ENCODE measurements around the gene PHLDB3. TPM values are rescaled to one million over a fixed set of nuclear protein-coding genes. Genes with fewer than 3 reads are reported as not detected.

PHLDB3 gene
- polyA plus RNA-seq, 1 of the 3 experiments (the other 2 are of a cell fraction) = 15.6 TPM

GRCh38 chr19:43463381-43464133 lies 41.0 kb downstream of the PHLDB3 start:
- ChIA-PET POLR2A (interaction anchor here (1.3 to 1.4 kb wide), 2 partner anchors 11 to 65 kb away, joined by 3 to 5 read pairs; no protein-coding TSS in a partner anchor), CTCF (interaction anchor here (0.7 to 3.0 kb wide), 8 partner anchors 11 to 72 kb away, joined by 3 to 16 read pairs (median 5); partner anchors contain the start of gene PHLDB3)
- Histone ChIP-seq H3K9me2 (no peaks in the 10 kb centered on the region), H3K27me3 (ENCODE audit: insufficient read depth) (no peaks in the 10 kb centered on the region), H3K9ac (peak overlapping the region; percentile 21), H3K36me3 (replicated peaks in 1 of 2; ENCODE audit: control insufficient read depth in 1 of 2, insufficient read depth in 2 of 2, low read length in 1 of 2) (no peaks in the 10 kb centered on the region), H3F3A (replicated peaks; ENCODE audit: insufficient read depth) (peaks cover 8% of the 10 kb centered on the region), H3K27ac (ENCODE audit: low read depth in 2 of 2, low read length in 1 of 2) (peak overlapping the region; percentile 61 to 67; a peak in 3 of 4 replicates), H4K20me1 (ENCODE audit: insufficient read depth) (no peaks in the 10 kb centered on the region), H2AFZ (ENCODE audit: low read depth) (peak overlapping the region; percentile 97), H3K4me1 (ENCODE audit: control insufficient read depth in 1 of 2, insufficient read depth in 2 of 2, low read depth in 1 of 2, low read length in 1 of 2) (peaks cover 0 to 10% of the 10 kb centered on the region in 2 experiments; a peak in 1 of 4 replicates), H3K4me2 (peak overlapping the region; percentile 90), H3K79me2 (ENCODE audit: insufficient read depth) (no peaks in the 10 kb centered on the region), H3K4me3 (ENCODE audit: low read depth in 2 of 2, low read length in 1 of 2) (peak overlapping the region; percentile 65 to 88), H3K9me3 (no peaks in the 10 kb centered on the region)
- TF ChIP-seq MXI1 (IDR thresholded peaks at IDR 0.05; ENCODE audit: low read depth, low read length) (peak; percentile 42; the same call in 1 of the 2 replicates), PBX3 (IDR thresholded peaks at IDR 0.05) (peak; percentile 63), YY1 (IDR thresholded peaks at IDR 0.05; ENCODE audit: low read depth) (no peak), TCF12 (IDR thresholded peaks at IDR 0.05) (no peak), NRF1 (IDR thresholded peaks at IDR 0.05; ENCODE audit: low read depth, low read length) (peak; percentile 50; the same call in 1 of the 2 replicates), SIN3A (IDR thresholded peaks at IDR 0.05; ENCODE audit: borderline replicate concordance, low read depth, low read length) (peak; percentile 21; the same call in 1 of the 2 replicates), IRF3 (IDR thresholded peaks at IDR 0.05; ENCODE audit: low read depth, low read length) (no peak)
- DNase-seq = peak; percentile 98
- WGBS (ENCODE audit: low lambda C conversion rate) = under 1% methylated on average over 47 of the region's 57 CpGs

GRCh38 chr19:43462785-43463380 lies 41.7 kb downstream of the PHLDB3 start:
- Histone ChIP-seq H3K27me3 (ENCODE audit: insufficient read depth) (no peaks in the 10 kb centered on the region), H3K4me3 (ENCODE audit: low read depth in 2 of 2, low read length in 1 of 2) (peak overlapping the region; percentile 65 to 88), H2AFZ (ENCODE audit: low read depth) (peak overlapping the region; percentile 92), H3K9me3 (no peaks in the 10 kb centered on the region), H3K9me2 (no peaks in the 10 kb centered on the region), H4K20me1 (ENCODE audit: insufficient read depth) (no peaks in the 10 kb centered on the region), H3K27ac (ENCODE audit: low read depth in 2 of 2, low read length in 1 of 2) (no peak overlapping the region), H3K9ac (no peak overlapping the region), H3K79me2 (ENCODE audit: insufficient read depth) (no peaks in the 10 kb centered on the region), H3K4me1 (ENCODE audit: control insufficient read depth in 1 of 2, insufficient read depth in 2 of 2, low read depth in 1 of 2, low read length in 1 of 2) (peaks cover 1 to 10% of the 10 kb centered on the region in 2 experiments; a peak in 2 of 4 replicates), H3K4me2 (peak overlapping the region; percentile 90), H3K36me3 (replicated peaks in 1 of 2; ENCODE audit: control insufficient read depth in 1 of 2, insufficient read depth in 2 of 2, low read length in 1 of 2) (no peaks in the 10 kb centered on the region), H3F3A (replicated peaks; ENCODE audit: insufficient read depth) (peaks cover 8% of the 10 kb centered on the region)
- CTCF ChIA-PET = interaction anchor here (0.8 to 3.0 kb wide), 6 partner anchors 12 to 69 kb away, joined by 3 to 16 read pairs (median 5); partner anchors contain the start of gene PHLDB3
- POLR2A ChIA-PET = interaction anchor here (1.3 to 1.4 kb wide), 2 partner anchors 11 to 66 kb away, joined by 3 to 5 read pairs; no protein-coding TSS in a partner anchor
- no peak for TF ChIP-seq TCF12 (IDR thresholded peaks at IDR 0.05)
- no peak for TF ChIP-seq SMC3 (IDR thresholded peaks at IDR 0.05; ENCODE audit: low read depth, low read length)
- no peak for TF ChIP-seq TEAD4 (IDR thresholded peaks at IDR 0.05; ENCODE audit: borderline replicate concordance, insufficient read depth)
- TF ChIP-seq FOSL2 (IDR thresholded peaks at IDR 0.05; ENCODE audit: borderline replicate concordance, low read depth) = no peak
- TF ChIP-seq, protein P1, sequence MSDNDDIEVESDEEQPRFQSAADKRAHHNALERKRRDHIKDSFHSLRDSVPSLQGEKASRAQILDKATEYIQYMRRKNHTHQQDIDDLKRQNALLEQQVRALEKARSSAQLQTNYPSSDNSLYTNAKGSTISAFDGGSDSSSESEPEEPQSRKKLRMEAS (IDR thresholded peaks at IDR 0.05; ENCODE audit: low read depth) = peak; percentile 61
- 37% methylated on average over 15 of the region's 33 CpGs for WGBS (ENCODE audit: low lambda C conversion rate)
- DNase-seq = no peak

Data from SK-N-SH (cell line).